CD4-positive, alpha-beta T cell treated with Interleukin-17A for 1 hour (primary cell): ENCODE measurements around the gene GGTLC1.
"Not testable (repeated sequence)": the region's sequence is repeated elsewhere in the genome, so short reads cannot be mapped to it uniquely, and the experiment has no call there.

ENCODE experiments used
- DNase-seq: peaks from one replicate; pipeline ENCODE4 v3.0.0-alpha.2; 2020

GGTLC1 gene

DNA sequence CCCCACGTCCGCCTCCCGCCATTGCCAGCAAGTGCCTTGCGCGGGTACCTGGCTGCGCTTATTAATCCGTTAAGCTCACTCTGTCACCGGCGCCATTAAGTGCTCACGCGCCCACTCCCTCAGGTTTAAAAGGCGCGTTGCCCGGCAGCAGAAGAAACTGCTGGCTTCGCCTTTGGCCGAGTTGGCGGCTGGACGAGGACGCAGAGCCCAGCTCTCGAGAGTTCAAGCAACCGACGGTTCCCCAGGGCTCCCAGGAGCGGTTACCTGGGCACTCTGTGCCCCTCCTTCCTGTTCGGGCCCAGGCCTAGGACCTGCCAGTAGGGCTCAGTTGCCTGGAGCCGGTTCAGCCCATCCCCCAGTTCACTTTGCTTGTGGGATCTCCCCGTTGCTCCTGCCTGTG lies at the start of gene GGTLC1:
TSS of gene GGTLC1 (minus strand) at position 219 of the 400 bp plus-strand sequence. CDS start 2,168 bp downstream, outside the sequence.
- no peak for DNase-seq

DNA sequence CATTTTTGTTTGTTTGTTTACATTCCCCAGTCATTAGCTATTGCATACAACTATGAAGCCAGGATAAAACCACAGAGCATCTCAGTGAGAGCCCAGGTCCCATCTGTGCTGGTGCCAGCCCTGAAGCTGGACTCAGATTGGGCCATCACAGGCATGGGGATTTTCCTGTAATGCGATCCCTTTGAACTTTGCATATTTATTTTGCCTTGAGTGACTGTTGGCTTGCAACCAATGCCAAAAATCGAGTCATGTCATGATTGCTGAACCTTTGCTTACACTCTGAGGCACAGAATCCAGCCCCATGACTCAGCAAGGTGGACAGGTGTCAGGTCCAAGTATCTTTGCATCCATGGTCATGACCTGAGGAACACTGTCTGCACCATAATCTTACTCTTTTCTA lies 46.2 kb upstream of the GGTLC1 start:
- DNase-seq: no peak

DNA sequence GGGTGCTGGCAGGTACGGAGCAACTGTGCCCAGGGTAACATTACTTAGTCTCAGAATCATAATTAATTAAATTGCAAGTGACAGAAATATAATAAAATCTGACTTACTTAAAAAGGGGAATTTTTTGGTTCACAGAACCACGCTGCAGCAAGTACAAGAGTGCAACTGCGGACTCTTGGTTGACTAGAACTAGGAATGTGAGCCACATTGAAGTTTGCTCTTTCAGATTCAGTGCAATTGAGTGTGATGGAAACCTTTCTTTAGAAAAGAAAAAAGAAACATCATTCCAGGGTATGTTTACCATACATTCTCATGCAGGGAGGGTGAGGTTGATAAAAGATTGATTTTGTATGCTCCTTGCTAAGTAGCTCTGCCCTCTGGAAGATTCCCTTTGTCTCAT lies 45.0 kb upstream of the GGTLC1 start:
- no peak for DNase-seq

GRCh38 chr20:24033151-24033550 lies 44.6 kb upstream of the GGTLC1 start:
- peak; percentile 39 for DNase-seq

GRCh38 chr20:24032400-24032898 lies 43.9 kb upstream of the GGTLC1 start:
- DNase-seq: peak; percentile 23

GRCh38 chr20:24027229-24027628 lies 38.6 kb upstream of the GGTLC1 start:
- DNase-seq: peak; percentile 88

GRCh38 chr20:24022621-24023180 lies 34.1 kb upstream of the GGTLC1 start:
- no peak for DNase-seq

GRCh38 chr20:24018796-24019195 lies 30.2 kb upstream of the GGTLC1 start:
- DNase-seq: no peak

DNA sequence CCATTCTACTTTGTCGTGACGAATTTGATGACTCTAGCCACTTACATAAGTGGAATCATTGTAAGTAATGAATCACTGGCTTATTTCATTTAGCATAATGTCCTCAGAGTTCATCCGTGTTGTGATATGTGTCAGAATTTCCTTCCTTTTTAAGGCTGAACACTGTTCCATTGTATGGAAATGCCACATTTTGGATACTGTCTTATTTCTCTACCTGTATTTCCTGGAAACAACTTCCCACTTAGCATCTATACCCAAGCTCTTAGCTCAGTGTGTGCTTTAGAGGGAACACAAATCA lies 28.8 kb upstream of the GGTLC1 start:
- DNase-seq: no peak

- DNase-seq: no peak
Measured at GRCh38 chr20:24016607-24017457, 28.3 kb upstream of the GGTLC1 start.

DNA sequence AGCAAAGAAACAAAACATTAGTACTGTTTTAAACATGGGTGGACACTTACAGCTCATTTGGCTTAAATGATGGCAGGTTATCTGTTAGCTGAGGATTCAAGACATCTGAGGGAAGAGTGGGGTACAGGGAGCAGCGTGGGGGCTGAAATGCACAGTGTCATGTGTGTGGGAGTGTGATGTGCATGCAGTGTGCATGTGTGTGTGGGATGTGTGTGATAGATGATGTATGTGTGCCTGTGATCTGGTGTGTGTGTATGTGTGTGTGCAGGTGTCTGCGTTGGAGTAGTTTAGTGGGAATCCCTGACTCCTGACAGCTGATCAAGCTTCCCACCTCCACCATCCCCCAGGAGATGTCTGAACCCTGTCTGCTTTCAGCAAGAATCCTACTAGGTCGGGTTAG lies 25.4 kb upstream of the GGTLC1 start:
- DNase-seq: no peak

DNA sequence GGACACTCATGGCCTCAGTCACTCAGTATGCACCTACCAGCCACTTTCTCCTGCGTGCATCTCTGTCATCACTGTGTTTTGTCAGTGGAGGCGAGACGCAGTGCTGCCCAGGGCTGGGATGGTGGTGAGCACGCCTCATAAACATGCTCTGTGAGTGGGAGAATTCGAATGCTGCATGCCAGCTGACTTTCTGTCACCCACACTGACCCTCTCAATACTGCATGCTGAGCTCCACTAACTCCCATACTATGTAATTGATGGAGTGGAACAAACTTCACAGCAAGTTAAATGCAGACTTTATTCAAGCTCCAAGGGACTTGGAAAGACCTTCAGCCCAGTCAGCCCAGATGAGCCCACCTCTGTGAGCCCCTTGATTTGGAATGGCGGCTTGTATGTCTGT lies 22.7 kb upstream of the GGTLC1 start:
- DNase-seq: no peak

- no peak for DNase-seq
Measured at GRCh38 chr20:24007758-24008157, 19.2 kb upstream of the GGTLC1 start.

GRCh38 chr20:24007073-24007595 lies 18.6 kb upstream of the GGTLC1 start:
- no peak for DNase-seq

DNA sequence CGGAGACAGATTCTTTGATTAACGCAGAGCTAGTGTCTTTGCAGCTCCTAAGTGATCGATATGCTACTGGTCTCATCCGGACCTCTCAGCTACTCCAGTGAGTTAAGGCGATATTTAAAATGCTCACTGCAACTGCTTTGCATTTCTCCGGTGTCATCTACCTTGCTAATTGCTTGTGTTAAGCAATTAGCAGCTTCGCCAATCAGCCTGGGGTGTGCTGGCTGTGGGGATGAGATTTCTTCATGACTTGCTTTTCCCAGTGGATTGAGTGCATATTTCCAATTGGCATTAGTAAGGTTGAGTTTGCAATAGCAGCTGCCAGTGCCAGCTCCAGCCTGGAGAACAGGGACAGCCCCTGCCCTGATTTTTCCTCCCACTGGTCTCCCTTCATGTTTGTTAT lies 18.0 kb upstream of the GGTLC1 start:
- no peak for DNase-seq

- DNase-seq: no peak
Measured at GRCh38 chr20:24004471-24004870, 15.9 kb upstream of the GGTLC1 start.

- no peak for DNase-seq
Measured at GRCh38 chr20:24002896-24003295, 14.3 kb upstream of the GGTLC1 start.

- no peak for DNase-seq
Measured at GRCh38 chr20:24001712-24002405, 13.3 kb upstream of the GGTLC1 start.

DNA sequence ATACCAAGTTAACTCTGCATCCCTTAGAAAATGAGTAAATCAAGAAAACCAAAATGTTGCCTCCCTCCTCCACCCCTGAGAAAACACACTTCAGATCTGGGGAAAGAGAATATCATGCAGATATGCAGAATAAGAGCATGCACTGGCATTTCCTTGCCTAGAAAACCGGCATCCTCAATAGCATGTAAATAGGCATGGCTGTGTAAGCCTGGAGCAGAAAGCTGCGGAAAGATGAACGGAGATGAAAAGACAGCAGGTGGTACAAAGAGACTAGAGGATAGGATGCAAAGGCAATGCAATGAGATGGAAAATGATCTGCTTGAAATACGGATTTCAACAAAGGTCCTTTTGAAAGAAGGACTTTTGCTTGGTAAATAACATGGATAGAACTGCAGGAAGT lies 10.3 kb upstream of the GGTLC1 start:
- no peak for DNase-seq

DNA sequence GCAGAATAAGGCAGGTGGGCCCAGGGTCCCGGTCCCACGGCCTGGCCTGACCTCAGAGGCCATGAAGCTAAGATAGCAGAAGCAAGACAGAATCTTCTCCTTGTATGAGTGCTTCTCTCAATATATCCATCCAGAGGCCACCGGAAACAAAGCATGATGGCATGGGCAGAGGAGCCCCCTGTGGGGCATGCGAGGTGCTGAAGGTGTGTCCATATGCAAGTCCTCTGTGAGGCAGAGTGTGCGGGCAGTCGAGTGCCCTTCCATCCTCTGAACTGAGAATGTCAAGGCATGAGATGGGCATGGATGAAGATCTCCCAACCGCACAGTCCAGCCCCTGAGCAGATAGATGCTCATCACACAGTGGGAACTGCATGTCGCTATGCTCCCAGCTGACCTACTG lies 9.8 kb upstream of the GGTLC1 start:
- DNase-seq: no peak

GRCh38 chr20:23995905-23996666 lies 7.5 kb upstream of the GGTLC1 start:
- peak; percentile 63 for DNase-seq

GRCh38 chr20:23995291-23995690 lies 6.7 kb upstream of the GGTLC1 start:
- not testable (repeated sequence) for DNase-seq
